HG03280 (cell line): ENCODE measurements around the gene DOK7.
"Not testable (repeated sequence)": the region's sequence is repeated elsewhere in the genome, so short reads cannot be mapped to it uniquely, and the experiment has no call there.

Source experiments
- ATAC-seq: cut with Tn5 transposase; IDR thresholded peaks from one replicate; pipeline ENCODE4 v1.9.1; 2021; ENCODE audit warnings: mild to moderate bottlenecking, moderate library complexity; ENCODE audit not compliant: unreplicated experiment

The DOK7 gene

DNA sequence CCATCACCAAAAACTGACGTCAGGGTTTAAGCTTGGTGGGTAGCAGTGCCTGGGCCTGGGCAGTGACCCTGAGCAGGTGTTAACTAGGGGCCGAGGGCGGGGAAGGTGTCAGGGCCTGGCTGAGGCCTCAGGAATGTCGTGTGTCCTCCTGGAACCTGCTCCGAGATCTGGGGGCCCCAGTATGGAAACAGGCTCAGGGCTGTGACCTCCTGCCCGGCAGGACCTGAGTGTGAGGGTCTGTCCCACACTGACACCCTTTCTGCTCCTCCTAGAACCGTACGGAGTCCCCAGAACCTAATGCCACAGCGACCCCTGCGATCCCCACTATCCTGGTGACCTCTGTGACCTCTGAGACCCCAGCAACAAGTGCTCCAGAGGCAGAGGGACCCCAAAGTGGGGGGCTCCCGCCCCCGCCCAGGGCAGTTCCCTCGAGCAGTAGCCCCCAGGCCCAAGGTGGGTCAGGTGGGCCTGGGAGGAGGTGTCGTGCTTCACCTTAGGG, 20.6 kb upstream of the DOK7 start:
- no peak for ATAC-seq

DNA sequence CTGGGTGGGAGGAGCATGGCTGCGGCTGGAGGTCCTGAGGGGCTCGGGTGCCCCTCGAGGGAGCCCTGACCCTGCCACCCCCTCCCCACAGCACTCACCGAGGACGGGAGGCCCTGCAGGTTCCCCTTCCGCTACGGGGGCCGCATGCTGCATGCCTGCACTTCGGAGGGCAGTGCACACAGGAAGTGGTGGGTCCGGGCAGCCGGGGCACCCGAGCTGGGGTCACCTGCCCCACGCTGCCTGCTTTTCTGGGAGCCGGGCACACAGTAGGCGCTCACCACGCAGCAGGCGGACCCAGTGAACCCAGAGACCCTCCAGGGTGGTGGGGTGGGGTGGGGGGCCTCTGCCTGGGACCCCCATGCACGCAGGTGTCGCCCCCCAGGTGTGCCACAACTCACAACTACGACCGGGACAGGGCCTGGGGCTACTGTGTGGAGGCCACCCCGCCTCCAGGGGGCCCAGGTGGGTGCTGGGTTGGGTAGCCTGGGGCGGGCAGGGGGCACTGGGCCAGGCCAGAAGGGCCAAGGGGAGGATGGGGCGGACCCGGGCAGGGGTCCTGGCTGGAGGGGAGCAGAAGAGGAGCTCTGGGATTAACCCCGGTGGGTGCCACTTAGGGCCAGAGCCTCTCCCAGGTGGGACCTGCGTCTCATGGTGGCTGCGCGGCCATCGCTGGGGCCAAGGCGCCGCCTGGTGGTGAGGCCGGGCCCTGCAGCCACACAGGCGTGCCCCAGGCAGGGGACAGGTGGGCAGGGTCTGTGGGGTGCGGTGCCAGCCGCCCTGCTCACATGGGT, 20.0 kb upstream of the DOK7 start:
- ATAC-seq, result no peak

DNA sequence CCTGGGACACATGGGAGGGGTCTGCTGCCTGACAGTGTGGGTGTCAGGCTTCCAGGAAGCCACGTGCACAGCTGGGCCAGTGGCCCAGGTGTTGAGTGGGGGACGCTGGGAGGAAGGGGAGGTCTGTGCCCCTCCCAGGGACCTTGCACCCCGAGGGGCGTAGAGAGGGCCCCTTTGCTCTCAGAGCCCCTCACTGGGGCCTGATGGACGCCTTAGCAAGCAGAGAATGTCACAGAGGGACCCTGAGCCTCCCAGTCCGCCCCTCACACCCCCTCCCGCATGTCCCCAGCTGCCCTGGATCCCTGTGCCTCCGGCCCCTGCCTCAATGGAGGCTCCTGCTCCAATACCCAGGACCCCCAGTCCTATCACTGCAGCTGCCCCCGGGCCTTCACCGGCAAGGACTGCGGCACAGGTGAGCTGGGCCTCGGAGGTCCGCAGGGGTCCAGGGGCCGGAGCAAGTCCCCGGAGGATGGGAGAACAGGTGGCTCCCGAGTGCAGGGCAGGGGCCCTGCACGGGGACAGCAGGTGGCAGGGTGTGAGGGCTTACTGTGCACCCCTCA, 19.3 kb upstream of the DOK7 start:
- ATAC-seq, result no peak

DNA sequence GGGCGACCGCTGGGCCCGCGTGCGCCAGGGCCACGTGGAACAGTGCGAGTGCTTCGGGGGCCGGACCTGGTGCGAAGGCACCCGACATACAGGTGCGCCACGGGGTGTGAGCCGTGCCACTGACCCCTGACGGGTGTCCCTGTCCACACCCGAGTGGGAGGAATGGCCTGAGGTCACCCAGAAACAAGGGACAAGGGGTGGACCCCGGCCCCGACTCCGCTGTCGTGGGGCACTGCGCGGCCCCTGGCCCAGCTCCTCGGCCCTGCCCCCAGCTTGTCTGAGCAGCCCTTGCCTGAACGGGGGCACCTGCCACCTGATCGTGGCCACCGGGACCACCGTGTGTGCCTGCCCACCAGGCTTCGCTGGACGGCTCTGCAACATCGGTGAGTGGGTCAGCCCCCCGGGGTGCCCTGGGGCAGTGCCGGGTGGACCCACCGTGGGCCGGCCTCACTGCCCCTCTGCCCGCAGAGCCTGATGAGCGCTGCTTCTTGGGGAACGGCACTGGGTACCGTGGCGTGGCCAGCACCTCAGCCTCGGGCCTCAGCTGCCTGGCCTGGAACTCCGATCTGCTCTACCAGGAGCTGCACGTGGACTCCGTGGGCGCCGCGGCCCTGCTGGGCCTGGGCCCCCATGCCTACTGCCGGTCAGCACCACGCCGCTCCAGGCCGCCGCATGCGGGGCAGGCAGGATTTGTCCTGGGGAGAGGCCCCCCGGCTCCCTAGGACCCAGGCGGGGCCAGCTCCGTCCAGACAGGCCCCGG, 18.6 kb upstream of the DOK7 start:
- no peak for ATAC-seq

DNA sequence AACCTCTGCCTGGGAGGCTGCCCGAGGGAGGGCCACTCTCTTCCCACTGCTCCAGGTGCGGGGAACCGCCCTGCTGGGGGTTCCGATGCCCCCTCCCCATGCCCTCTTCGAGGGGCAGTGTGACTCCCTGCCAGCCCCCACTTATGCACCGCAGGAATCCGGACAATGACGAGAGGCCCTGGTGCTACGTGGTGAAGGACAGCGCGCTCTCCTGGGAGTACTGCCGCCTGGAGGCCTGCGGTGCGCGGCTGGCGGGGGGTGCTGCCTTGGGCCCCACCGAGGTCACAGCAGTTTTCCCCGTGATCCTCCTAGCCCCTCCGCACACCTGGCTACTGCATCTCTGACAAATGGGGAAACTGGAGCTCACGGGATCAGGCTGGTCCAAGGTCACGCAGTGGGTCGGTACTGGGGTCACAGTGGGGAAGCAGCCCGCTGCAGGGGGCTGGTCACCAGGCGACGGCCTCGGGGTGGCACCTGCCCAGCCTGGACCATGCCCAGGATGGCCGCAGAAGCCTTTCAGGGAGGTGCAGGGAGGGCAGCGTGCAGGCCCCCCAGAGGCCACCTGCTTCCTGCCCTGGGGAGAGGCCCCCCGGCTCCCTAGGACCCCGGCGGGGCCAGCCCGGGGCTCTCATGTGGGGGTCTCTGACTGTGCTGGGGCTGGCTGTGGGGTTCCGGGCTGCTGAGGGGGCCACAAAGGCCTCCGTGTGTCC, 17.8 kb upstream of the DOK7 start:
- no peak for ATAC-seq

DNA sequence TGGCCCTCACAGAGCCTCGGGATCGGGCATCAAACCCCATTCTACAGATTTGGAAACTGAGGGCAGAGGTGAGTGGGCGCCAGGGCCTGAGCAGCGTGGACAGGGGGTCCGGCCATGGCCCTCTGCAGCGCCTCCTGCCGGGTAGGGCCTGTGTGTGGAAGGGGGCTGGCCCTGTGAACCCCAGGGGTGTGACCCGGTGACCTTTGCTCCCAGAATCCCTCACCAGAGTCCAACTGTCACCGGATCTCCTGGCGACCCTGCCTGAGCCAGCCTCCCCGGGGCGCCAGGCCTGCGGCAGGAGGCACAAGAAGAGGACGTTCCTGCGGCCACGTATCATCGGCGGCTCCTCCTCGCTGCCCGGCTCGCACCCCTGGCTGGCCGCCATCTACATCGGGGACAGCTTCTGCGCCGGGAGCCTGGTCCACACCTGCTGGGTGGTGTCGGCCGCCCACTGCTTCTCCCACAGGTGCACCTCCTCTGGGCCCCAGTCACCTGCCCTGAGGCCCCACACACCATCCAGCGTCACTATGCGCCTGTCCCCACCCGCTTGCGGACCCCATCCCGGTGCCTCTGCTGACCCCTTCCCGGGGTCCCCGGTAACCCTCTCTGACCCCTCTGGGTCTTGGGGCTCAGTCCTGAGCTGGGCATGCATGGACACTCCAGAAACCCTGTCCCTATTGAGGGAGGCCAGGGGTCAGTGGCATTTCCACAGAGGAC, 17.1 kb upstream of the DOK7 start:
- ATAC-seq, result no peak

DNA sequence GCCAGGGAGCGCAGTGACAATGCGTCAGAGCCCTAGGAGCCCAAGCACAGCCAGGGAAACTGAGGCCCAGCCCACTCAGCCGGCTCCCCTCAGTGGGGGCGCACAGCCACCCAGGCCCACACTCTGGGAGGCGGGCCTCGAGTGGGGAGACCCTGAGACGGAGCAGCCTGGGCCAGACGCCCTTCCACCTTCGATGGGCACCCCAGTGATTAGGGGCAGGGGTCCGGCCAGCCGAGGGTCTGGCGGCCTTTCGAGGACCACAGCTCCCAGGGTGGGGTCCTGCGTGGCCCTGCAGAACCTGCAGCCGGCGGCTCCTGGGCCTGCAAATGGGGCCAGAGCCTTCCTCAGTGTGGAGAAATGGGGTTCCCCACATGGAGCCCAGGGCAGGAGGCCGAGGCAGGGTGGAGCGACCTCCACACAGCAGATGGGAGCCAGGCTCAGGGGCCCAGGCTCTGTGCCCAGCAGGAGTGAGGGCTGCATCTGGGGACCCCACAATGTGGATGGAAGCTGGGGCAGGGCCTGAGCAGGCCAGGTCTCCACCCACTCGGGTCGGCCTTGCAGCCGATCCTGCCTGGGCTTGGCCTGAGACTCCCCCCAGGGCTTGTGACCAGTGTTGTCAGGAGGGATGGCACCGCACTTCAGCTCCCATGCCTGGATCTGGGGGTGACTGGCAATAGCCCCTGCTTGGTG, 16.3 kb upstream of the DOK7 start:
- no peak for ATAC-seq

DNA sequence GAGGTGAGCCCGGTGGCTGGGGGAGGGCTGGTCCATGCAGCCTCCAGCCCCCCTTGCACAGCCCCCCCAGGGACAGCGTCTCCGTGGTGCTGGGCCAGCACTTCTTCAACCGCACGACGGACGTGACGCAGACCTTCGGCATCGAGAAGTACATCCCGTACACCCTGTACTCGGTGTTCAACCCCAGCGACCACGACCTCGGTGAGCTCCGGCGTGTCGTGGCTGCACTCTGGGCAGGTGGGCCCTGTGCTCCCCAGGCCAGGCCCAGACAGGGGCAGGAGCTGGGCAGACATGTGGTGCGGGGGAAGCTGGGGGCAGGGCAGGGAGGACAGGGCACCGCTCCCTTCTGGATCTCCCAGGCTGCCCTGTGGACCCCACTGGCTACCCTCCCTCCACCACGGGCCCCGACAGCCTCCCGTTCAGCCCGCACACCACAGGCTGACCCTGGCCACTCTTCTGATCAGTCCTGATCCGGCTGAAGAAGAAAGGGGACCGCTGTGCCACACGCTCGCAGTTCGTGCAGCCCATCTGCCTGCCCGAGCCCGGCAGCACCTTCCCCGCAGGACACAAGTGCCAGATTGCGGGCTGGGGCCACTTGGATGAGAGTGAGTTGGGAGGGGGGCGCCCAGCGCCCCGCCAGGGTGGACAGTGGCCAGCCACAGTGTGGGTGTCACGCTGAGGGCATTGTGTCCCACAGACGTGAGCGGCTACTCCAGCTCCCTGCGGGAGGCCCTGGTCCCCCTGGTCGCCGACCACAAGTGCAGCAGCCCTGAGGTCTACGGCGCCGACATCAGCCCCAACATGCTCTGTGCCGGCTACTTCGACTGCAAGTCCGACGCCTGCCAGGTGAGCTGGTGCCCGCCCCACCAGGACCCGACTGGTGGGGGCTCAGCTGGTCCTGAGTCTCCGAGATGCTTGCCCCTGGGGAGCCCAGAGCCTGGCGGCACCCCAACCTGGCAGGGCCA, 15.4 kb upstream of the DOK7 start:
- ATAC-seq, result no peak

DNA sequence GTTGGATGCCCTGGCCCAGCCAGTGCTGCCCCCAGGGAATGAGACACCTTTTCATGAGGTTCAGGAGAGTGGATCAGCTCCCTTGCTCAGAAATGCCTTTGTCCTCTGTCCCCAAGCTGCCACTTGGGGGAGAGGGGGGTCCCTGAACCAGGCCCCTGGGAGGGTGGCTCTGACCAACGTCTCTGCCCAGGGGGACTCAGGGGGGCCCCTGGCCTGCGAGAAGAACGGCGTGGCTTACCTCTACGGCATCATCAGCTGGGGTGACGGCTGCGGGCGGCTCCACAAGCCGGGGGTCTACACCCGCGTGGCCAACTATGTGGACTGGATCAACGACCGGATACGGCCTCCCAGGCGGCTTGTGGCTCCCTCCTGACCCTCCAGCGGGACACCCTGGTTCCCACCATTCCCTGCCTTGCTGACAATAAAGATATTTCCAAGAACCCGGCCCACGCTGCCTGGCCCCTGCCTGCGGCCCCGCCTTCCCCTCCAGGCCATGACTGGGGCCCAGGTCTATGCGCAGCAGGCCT, 14.0 kb upstream of the DOK7 start:
- ATAC-seq, result no peak

DNA sequence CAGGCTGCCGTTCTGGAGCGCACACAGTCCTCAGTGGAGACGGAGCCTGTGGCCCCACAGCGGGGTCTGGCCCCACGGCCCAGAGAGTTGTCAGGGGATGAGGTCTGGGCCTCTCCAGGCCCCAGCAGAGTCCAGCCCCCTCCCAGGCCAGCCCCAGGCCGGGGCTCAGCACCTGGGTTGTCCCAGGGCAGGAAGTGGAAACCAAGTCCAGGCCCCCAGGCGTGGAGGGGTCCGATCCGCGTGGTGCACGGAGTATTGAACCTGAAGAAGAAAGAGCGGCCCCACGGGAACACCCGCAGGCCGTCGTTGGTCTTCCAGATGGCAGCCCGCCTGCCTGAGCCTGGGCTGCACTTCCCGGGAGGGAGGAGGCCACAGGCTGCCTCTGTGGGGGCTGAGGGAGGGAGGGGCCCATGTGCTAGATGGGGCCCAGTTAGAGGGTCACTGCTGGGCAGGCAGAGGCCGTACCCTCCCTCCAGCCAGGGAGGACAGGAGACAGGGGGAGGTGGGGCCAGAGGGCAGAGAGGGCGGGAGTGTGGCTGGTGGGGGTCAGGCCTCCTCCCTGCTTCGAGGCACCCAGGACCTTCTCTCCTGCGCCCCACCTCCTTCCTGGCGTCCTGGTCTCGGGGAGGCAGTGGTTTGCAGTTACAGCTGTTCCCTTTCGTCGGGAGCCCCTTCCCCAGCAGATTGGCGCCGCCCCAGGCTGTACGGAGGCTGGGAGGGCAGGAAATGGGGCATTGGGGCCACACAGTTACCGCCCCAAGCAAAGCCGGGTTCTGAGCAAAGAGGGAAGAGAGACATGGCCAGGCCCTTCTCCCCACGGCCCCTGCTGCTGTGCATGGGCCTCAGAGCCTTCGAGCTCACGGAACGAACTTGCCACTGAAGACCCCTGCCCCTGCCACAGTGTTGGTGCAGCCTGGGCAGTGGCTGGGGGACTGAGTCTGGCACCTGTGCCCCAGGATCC, 13.3 kb upstream of the DOK7 start:
- ATAC-seq, result no peak

DNA sequence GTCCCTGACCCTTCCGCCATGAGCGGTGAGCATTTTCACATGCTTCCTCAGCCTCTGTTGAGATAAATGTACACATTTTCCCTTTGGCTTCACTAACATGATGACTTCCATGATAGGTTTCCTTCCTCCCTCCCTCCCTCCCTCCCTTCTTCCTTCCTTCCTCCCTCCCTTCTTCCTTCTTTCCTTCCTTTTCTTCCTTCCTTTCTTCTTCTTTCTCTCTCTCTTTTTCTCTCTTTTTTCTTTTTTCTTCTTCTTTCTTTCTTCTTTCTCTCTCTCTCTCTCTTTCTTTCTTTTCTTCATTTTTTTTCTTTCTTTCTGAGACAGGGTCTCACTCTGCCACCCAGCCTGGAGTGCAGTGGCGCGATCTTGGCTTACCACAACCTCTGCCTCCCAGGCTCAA, 12.5 kb upstream of the DOK7 start:
- ATAC-seq, result no peak

DNA sequence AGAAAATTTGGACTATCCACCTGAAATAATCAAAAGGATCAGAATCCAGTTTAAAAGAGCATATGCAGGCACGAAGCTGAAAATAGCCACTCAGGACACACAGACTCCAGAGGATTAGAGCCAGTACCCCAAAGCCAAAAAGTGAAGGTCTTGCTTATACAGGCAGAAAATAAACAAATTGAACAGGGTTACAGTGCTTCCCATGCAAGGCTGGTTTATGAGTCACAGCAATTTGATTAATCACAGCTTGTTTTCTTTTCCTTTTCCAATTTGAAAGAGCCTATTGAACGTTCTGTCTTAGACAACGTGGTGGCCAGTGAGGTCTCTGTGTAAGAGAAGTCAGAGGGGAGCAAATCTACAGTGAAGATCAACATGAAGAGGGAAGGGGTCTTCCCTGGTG, 11.2 kb upstream of the DOK7 start:
- ATAC-seq, result no peak

DNA sequence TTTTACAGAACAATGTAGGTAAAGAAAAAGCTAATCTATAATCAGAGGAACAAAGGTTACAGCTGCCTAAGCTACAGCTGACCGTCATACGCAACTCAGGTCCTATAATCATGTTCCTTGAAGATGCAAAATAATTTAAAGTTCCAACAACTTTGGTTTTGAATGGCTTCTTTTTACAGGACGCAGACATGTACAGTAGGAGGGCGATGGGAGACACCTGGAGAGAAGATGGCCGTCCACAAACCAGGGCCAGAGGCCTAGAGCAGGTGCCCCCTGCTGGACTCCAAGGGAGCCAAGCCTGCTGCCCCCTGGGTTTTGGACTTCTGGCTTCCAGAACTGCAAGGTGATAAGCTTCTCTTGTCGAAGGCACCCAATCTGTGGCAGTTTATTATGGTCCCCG, 10.7 kb upstream of the DOK7 start:
- no peak for ATAC-seq

DNA sequence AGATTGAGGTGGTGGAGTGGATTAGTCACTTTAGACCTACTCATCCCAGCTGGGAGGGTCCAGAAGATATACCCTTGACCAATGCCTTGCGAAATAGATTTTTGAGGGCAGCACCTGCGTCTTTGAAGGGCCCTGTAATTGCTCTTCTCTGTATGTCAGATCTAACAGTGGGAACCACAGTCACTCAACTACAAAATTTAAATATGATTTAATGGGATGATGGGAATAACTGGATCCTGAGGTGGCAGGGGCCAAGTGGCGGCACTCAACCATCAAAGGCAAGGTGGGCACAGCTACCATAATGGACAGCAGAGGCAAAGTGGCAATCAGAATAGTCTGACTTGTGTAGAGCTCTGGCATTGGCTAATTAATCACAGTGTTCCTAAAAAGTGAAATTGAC, 7.5 kb upstream of the DOK7 start:
- not testable (repeated sequence) for ATAC-seq

DNA sequence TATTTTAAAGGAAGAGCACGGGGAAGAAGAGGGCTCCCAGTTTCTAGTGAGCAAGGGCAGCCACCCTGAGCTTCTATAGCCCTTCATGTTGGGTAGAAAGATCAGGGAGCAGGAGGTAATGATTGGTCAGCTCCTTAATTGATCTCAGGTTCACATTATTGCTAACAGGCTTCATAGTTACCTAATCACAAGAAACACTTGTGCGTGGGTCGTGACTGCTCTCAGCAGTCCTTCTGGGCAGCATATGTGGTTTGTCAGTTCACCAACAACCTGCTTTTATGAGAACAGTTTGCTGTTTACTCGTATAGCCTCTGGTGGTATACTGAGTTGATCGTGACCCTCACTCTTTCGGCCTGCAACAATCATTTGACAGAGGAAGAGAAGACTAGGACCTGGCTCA, 4.7 kb upstream of the DOK7 start:
- ATAC-seq, result no peak

DNA sequence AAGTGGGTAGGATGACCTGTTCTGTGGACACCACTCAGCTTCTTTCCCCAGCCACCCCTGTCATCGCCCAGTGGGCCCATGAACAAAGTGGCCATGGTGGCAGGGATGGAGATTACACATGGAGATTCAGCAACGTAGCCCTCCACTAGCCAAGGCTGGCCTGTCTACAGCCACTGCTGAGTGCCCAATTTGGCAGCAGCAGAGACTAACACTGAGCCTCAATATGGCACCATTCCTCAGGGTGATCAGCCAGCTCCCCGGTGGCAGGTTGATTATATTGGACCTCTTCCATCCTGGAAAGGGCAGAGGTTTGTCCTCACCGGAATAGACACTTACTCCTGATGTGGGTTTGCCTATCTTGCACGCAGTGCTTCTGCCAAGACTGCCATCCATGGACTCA, 4.0 kb upstream of the DOK7 start:
- ATAC-seq, result not testable (repeated sequence)

DNA sequence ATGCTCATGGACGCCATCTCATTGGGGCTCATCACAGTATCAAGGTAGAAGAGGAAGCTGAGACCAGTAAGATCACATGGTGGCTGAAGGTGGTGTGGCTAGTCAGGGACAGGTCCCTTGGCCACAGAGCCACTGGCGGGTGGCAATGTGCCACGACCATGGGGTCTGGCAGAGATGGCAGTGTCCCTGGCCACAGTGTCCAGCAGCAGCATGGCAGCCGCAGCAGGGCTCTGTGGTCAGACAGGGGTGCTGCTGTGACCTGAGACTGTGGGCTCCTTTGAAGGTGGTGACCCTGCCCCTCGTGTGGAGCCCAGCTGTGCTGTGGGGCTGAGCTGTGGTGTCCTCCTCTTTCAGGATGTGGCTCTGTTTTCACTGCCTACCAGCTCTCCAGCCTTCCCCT, 2.2 kb upstream of the DOK7 start:
- ATAC-seq, result no peak
